Gastrocnemius medialis (tissue), 4 donors: ENCODE data around the gene CHKA.

Experiments used
- CTCF ChIP-seq, 5 experiments: fragments of 450-650 bp in 3 of 5; fragments of 200-600 bp in 2 of 5; sonication (generic) in 2 of 5; IDR thresholded peaks in 4 of 5; conservative IDR thresholded peaks in 1 of 5; 1 replicate in 4 of 5; 2 replicates in 1 of 5; pipeline ENCODE4 v1.5.1; 2016 to 2019; ENCODE audit warnings: antibody characterized with exemption in 5 of 5, mild to moderate bottlenecking in 3 of 5, moderate library complexity in 3 of 5
- POLR2A ChIP-seq, 2 donors: fragments of 450-650 bp; IDR thresholded peaks; one replicate each; pipeline ENCODE4 v1.6.1; 2017; ENCODE audit warnings: antibody characterized with exemption in 2 of 2, mild to moderate bottlenecking in 2 of 2, moderate library complexity in 2 of 2

GRCh38 chr11:68167474-68167873 lies 46.3 kb upstream of the CHKA start:
- no peak for TF ChIP-seq CTCF (IDR thresholded peaks at IDR 0.05 in 4 of 5, conservative IDR thresholded peaks at IDR 0.05 in 1 of 5)
- TF ChIP-seq POLR2A (IDR thresholded peaks at IDR 0.05): no peak
